EH (cell line): ENCODE results near the gene ZNF384.
A peak's percentile ranks its signal among the peaks of the same experiment; 100 is the strongest.

ENCODE experiments used
- DNase-seq: peaks from one replicate; pipeline ENCODE4 v3.0.0-alpha.2; 2015; ENCODE audit warnings: low read depth

Gene ZNF384

DNA sequence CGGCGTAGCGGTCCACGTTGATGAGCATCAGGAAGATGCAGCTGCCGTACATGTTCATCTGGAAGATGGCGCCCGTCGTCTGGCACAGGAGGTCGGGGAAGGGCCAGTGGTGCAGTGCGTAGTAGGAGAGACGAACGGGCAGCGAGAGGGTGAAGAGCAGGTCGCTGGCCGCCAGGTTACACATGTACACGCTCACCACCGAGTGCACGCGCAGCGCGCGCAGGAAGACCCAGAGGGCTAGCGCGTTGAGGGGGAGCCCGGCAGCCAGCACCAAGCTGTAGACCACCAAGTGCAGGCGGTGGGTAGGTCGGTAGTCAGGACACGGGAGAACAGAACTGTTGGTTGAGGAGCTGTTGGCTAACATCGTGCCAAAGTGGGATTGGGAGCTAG is 68.3 kb downstream of the ZNF384 start:
- DNase-seq: no peak

DNA sequence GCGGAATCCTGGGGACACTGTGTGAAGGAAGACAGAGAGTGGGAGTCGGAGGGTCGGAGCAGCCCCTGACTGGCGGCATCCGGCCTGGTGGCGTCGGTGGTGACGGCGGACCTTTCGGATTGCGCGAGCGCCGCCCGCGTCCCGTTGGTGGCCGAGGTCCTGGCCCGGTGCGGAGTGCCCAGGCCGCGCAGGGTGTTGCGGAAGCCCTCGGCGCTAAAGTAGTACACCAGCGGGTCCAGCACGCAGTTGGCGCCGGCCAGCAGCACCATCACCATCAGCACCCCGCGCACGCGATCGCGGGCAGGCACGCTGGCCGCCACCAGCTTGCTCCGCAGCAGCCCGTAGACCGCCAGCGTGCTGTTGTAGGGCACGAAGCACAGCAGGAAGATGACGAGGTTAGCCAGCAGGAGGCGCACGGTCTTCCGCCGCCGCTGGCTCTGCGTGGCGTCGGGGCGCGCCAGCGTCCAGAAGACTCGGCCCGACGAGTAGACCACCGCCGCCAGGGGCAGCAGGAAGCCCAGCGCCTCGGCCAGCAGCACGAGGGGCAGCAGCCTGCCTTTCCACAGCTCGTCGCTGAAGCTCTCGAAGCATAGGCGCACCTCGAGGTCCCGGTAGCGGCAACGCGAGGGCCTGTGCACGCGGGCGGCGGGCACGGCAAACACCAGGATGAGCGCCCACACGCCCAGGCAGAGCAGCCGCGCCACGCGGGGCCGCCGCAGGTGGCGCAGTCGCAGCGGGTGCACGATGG is 68.9 kb downstream of the ZNF384 start:
- DNase-seq: peak; percentile 33

DNA sequence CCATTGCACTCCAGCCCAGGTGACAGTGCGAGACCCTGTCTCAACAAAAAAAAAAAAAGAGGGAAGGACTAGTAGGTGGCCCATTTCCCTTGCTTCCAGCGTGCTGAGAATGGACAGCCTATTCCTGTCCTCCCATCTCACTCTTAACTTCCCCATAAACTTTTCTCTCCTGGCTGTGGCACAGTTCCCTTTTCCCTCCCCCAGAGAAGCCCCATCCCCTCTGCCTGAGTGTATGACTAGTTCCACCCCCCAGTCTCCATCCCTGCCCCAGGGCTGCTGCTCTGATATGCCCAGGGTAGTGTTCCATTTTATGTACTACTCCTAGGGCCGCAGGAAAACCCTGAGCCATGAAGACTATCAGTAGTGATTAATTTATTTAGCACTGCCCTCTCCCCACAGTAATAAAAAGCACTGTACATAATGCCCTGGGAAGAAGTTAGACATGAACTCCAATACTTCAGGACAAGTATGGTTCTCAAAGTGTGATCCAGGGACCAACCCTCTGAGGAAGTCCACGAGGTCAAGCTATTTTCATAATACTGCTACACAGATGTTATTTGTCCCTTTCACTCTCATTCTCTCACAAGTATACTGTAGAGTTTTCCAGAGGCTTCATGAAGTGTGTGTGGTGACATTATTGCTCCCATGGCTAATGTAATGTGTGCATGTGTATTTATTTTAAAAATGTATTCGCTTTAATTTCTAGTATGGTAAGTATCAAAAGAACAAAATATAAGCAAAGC is 70.5 kb downstream of the ZNF384 start:
- DNase-seq: no peak
